ENCODE measurements around the gene AP3S2.
"Not testable (repeated sequence)": the region's sequence is repeated elsewhere in the genome, so short reads cannot be mapped to it uniquely, and the experiment has no call there.

AP3S2 gene

DNA sequence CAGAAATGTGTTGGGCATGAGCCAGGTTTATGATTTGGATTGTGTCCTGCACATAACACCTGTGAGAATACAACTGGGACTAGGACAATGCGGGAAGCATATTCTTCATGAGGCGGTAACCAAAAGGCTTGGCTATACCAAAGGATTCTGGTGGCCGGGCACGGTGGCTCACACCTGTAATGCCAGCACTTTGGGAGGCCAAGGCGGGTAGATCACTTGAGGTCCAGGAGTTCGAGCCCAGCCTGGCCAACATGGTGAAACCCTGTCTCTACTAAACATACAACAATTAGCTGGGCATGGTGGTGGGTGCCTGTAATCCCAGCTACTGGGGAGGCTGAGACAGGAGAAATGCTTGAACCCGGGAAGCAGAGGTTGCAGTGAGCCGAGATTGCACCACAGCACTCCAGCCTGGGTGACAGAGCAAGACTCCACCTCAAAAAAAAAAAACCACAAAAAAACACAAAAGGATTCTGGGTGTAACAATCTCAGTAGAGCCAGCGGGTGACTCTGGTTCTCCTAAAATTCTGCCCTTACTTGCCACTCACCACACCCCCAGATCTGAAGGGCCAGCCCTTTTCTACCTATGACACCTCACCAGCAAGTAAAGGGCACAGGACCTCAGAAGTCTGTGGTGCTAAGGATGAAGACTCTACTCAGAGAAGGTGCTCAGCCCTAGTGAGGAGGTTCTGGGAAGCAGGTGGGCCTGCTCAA, 59.2 kb downstream of the AP3S2 start:
- not testable (repeated sequence) for DNase-seq (ENCODE audit: low read depth)

DNA sequence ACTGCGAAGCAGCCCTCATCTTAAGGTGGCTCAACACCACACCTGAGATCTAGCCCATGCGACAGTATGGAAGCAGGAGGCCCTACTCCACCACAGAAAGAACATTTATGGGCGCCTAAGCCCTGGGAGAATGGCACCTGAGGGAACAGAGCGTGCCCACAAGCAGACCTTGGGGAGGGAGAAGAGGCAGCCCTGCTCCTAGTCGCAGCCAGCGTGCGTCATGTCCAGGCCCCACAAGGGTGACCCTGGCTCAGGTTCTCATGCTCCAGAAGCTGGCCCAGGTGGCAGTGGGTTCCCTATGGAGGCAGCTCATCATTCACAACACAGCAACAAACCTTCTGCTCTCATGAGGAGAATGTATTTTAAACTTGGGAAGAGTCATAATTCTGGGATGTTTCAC, 59.8 kb downstream of the AP3S2 start:
- DNase-seq (ENCODE audit: low read depth): no peak

DNA sequence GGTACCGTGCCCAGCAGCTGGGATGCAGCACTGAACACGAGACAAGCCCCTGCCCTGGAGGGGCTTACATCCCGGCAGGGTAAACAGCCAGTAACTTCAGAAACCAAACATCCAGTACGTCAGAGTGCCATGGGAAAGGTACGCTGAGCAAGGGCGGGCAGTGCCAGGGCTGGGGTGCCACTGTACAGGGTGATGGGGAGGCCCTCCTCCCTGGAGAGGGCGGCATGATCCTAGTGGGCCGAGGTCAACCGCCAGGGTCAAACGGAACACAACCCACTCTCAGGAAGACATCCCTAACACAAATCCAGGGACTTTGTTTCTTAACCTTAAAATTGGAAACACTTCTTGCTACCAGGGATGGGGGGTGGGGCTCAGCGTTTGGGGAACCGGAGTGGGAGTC, 63.2 kb downstream of the AP3S2 start:
- DNase-seq (ENCODE audit: low read depth): no peak

DNA sequence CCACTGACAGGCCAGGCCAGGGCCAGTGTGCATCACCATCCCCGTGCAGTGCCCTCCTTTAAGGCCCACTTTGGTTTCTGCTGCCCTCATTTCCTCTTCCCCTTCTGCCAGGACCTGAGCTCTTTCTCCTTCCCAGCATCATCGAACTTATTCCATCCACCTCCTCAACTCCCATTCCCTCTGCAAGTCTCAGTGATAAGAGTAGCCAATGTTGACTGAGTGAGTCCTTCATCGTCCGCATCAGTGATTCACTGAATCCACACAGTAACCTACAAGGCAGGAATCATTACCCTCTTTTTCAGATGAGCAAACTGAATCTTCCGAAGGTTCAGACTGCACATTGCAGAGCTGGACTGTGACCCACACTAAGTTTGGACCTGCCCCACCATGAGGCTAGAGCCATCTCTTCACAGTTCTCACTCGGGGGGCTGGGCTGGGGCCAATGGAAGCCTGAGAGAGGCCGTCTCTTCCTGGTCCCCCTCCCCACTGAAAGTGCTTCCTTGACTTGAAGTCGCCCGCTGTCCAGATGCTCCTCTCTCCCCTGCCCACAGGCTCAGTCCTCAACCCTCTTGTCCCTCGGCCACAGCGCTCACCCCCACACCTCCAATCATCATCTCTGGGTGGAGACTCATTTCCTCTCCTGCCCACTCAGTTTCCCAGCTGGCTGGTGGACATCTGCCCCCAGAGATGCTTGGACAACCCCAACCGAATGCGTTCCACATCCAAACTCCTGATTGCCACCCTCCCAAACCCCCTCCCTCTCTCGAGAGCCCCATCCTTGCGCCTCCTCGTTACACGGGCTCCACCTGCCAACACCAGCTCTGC, 64.0 kb downstream of the AP3S2 start:
- no peak for DNase-seq (ENCODE audit: low read depth)

DNA sequence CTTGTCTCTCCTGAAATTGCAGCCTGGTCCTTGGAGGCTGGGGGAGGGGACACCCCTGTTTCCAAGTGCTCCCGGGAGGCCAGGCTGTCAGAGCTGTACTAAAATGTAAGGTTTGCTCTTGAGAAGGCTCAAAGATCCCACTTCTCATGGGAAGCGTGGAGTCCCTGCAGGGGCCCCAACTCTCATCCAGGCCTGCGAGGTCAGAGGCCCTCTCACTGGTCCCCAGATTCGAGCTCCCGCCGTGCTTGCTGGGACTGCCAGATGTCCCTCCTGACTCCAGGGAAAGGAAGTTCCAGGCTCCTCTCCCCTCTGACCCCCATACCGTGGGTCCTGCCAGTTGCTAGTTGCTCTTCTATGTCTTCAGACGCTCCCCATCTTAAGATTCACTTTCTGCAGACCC, 64.6 kb downstream of the AP3S2 start:
- DNase-seq (ENCODE audit: low read depth): no peak

DNA sequence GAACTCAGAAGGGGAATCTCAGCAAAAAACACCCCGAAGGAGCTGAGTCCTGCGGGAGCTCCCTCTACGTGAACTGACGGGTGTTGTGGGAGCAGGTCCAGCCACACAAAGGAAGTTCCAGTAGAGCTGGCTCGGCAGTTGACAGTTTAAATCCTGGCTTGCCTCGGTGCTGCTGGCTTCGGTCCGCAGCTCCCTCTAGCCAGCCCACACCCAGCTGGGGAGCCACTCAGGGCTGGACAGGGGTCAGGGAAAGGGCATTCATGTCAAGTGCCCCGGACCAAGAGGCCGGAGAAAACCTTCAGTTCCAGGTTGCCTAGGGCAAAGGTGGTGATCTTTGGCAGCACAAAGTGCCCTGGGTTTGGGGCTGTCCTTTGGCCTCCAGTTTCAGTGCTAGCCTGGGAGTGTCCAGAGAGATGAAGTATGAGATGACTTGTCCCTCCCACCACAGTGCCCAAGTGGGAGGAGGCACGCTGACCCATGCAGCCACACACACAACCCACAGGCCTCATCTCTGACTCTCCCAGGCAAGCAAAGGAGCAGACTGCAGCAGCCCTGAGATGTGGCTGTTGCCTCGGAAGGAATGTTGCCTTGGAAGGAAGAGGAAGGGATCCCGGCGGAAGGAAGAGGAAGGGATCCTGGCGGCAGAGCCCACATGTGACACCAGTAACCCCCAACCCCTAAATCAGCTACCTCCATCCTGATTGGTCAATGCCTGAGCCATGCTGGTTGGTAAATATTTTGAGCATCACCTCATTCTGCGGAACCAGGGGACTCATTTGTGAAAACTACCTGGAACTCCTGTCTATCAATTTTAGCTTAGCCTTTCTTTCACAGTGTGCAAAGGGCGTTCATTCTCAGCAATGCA, 65.3 kb downstream of the AP3S2 start:
- DNase-seq (ENCODE audit: low read depth): no peak

DNA sequence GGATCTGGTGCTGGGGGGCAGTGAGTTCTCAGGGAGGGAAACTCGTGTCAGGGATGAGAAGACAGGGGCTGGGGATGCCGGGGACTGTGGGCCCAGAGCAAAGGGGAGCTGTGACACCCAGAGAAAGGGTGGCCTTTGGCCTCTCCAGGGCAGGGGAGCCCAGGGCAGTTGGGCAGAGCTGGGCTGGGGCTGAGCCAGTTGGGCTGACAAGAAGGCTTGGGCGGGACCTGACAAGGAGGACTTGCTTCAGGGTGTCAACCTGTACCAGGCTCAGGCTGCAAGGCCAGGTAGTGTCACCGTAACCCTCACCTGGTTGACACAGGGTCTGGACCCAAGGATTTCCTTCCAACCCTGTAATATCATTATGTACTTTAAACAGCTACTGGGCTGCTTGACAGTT, 66.0 kb downstream of the AP3S2 start:
- no peak for DNase-seq (ENCODE audit: low read depth)

DNA sequence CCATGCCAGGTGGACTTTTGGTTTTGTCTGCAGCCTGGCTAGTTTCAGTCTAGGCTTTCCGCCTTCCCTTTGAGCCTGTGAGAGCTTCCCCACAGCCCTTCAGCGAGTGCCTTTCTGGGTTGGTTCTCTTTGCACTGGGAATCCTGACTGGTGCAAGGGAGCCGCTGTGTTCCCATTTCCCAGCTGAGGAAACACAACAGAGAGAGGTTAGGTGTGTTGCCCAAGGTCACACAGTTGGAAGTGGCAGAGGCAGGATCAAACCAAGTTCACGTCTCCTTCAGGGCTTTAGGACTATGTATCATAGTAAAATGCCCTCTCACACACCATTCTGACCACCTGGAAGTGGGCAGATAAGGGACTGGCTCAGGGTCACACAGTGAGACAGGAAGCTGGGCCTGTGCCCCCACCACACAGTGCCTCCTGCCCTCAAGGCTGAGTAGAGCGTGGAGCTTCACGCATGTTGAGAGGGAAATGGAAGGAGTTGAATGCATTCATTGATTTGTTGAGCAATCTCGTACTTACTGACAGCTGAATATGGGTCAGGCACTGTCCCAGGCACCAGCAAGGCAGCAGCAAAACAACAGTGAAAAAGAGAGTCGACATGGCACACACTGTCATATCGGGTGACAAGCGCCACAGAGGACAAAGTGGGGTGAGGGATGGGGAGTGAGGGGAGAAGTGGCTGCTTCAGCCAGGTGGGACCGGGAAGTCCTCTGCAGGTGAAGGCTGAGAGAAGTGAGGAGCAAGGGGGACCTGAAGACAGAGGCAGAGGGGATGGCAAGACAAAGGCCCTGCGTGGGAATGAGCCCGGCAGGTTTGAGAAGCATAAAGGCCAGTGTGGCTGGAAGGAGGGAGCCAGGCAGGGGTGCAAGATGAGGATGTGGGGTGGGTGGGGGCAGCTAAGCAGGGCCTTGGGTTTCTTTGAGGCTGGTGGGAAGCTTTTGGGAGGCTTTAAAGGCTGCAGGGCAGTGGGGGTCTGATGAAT, 66.8 kb downstream of the AP3S2 start:
- no peak for DNase-seq (ENCODE audit: low read depth)

DNA sequence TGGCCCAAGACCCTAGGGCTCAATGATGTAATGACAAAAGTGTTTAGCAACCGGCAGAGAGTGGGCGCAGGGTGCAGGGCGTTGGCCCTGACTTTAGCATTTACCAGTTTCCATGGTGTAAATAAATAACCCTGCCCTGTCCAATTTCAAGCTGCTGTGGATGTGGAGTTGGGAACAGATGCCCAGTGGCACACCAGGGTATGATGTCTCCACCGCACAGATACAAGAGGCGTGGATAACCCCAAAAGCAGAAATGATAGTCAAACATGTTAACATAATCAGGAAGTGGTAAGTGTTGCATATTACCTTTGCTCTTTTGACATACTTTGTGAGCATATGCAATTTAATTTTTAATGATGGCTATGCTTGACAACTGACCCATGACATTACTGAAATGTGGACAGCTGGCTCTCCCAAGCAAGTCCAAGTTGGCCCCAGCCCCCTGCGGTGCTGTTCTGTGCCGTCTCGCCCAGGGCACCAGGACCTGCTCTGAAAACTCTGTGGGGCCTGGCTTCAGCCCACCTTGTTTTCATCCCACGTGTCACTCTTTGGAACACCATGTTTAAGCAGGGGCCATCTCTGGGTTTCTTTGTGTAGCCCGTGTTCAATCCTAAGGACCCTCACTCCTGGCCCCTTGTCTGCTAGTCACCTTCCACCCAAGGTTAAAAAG, 68.4 kb downstream of the AP3S2 start:
- no peak for DNase-seq (ENCODE audit: low read depth)

DNA sequence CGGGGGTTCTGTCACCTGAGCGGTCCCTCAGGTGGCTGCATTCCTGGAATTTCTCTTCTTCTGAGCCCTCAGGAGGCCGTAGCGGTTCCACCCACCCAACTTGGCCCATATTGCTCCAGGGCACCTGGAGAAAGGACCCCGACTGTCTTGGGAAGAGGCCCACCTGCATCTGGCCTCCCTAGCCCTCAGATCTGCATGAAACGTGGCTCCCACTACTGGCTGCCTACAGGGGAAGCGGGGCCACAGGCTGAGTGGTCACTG, 69.3 kb downstream of the AP3S2 start:
- no peak for DNase-seq (ENCODE audit: low read depth)

DNA sequence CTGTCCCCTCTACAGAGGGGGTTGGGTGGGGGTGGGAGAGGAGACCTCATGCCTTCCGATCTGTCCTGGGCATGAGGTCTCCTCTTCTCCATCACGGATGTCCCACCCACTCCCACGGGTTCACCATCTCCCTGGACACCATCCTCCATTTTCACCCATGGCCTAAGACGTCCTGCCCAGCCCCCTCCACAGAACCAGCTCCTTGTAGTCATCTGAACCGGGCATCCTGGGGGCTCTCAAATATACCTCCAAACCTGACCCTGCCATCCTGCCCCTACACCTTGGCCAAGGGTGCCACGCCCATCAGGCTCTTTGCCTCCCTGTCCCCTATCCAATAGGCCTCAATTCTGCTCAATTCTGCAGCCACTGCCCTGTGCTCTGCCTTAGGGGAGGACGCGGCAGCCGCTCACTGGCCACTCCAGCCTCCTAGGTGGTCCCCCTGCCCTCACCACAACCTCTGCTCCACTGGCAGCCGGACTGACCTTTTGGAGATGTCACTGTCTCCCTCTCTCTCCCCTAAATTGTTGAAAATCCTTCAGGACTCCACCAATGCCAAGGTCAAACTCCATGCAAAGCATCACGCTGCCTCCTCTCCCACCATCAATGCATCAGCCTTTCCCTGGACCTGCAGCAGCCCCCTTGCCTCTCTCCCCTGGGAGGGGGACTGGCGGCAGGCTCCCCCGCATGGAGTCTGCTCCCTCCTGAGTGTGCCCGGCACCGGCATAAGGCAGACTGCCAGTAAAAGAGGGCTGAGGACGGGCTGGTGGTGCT, 69.8 kb downstream of the AP3S2 start:
- no peak for DNase-seq (ENCODE audit: low read depth)

DNA sequence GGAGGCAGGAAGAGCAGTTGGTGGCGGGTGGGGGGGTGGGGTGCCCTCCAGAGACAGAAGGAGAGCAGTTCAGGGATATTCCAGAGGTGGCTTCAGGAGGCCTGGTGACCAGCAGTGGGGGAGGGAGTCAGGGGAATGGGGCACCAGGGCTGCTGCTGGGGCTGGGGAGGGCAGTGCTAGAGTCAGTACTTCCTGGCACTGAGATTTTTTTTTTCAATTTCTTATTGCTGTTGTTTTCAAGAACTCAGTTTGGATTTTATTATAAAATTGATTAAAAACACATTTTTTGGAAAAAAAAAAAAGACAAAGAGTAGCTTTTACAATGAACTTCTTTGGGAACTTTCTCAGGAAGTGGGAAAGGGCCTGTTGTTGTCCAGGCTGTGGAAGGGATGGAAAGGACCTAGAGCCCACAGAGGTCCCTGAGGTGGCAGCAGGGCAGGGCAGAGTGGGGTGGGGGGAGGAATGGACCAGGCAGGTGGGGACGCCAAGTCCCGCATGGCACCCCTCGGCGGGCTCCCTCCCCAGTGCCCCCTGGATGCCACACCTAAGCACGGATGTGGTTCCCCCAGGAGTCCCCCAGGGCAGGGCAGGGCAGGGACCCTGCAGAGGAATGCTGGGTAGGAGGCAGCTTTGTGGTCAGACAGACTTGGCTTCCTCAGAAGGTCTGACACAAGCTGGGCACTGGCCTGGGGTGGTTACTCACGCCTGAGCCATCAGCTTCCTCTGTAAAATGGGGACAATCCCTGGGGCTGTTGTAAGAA, 70.7 kb downstream of the AP3S2 start:
- no peak for DNase-seq (ENCODE audit: low read depth)

DNA sequence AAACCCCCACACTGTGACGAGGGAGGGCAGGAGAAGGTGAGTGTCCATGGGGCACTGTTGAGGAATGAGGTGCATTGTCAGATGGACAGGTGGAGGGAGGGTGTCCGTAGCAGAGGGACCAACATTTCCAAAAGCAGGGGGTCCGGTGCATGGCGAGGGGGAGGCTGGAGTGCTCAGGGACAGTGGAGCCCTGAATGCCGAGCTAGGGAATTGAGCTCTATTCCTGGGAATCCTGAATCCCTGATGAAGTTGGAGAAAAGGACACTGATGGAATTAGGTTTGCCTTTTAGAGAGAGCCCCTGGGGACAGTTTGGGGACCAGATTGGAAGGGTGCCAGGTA, 71.2 kb downstream of the AP3S2 start:
- no peak for DNase-seq (ENCODE audit: low read depth)

DNA sequence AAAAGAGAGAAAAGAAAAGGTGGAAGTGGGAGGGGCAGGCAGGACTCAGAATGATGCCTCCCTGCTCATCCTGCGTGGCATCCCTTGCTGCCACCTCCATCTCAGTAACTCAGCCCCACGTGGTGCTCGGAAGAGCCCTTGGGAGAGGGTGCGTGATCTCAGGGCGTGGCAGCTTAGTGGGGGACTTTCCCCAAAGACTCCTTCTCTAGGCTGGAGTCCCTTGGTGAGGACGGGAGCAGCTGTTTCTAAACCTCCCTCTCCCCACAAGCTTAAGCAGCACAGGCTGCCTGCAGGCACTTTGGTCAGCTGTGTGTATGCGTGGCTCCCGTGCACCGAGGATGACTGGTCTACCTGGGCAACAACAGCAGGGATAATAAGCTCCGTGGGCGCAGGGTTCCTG, 71.8 kb downstream of the AP3S2 start:
- no peak for DNase-seq (ENCODE audit: low read depth)

DNA sequence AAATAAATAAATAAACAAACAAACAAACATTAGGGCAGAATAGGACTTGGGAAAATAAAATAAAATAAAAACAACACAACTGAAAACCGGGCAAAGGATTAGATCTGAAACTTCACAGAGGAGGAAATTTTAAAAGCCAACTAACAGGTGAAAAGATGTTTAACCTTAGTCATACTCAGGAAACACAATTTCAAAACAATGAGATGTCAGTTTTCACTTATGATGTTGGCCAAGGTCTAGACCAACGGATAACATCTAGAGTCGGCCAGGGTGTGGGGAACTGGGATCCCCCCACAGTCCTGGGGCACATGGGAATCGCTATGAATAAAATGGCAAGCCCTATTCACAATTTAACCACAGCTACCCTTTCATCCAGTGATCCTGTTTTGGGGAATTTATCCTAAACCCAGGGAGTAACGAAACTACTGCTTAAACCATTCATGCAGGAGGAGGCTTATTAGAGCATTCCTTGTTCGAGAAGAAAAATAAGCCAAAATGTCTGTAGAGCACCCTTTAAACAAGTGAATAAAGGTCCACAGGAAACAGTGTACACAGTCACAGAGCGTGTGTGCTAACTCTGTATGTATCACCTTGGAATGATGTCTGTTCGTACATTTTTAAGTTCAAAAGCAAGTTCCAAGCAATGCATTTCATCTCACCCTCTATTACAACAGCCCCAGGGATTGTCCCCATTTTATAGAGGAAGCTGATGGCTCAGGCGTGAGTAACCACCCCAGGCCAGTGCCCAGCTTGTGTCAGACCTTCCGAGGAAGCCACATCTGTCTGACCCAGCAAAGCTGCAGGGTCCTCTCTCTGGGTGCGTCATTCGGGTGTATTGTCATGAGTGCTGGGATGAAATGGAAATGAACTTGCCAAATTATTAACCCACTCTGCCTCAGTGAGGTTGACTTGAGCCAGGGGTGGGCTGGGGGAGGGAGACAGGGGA, 72.9 kb downstream of the AP3S2 start:
- DNase-seq (ENCODE audit: low read depth): no peak

DNA sequence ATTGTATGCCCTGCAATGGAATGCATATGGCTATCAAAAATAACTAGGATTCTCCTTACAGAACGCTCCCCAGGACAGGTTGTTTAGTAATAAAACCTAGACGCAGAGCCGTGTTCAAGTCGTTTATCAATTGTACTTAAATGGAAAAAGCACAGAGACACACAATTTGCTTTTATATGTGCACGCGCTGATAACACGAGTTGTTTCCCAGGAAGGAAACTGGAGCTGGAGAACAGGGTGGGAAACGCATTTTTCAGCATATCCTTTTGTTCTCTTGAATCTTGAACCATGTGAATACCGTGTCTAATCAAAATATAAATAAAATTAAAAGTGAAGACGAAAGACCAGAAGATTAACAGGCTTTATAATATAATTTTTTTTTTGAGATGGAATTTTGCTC, 75.5 kb downstream of the AP3S2 start:
- DNase-seq (ENCODE audit: low read depth): no peak

DNA sequence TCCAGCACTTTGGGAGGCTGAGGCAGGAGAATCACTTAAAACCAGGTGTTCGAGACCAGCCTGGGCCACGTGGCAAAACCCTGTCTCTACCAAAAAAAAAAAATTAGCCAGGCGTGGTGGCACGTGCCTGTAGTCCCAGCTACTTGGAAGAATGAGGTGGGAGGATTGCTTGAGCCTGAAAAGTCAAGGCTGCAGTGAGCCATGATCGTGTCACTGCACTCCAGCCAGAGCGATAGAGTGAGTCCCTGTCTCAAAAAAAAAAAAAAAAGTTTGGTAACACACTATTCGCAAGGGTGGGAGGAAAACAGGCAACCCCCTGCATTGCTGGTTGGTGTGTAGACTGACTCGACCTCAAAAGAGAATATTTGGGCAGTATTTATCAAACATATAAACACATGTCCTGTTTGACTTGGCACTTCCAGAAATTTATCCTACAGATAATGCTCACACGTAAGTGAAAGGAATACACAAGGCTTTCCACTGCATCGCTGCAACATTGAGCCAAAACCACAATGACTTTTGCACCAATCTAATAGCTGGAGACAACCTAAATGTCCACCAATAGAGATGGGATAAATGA, 76.0 kb downstream of the AP3S2 start:
- DNase-seq (ENCODE audit: low read depth): no peak

DNA sequence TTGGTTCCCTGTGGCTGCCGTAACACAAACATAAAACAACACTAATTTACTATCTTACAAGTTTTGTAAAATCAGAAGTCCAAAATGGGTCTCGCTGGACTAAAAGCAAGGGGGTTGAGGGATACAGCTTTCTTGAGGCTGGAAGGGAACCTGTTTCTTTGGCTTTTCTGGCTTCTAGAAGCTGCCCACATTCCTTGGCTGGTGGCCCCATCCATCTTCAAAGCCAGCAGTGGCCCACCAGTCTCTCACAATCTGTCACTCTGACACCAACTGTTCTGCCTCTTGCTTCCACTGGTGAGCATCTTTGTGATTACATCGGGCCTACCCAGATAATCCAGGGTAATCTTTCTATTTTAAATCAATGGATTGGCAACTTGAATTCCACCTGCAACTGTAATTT, 78.0 kb downstream of the AP3S2 start:
- no peak for DNase-seq (ENCODE audit: low read depth)
